ENCODE data around the gene RNF103.
A peak's percentile ranks its signal among the peaks of the same experiment; 100 is the strongest.

Gene RNF103

DNA sequence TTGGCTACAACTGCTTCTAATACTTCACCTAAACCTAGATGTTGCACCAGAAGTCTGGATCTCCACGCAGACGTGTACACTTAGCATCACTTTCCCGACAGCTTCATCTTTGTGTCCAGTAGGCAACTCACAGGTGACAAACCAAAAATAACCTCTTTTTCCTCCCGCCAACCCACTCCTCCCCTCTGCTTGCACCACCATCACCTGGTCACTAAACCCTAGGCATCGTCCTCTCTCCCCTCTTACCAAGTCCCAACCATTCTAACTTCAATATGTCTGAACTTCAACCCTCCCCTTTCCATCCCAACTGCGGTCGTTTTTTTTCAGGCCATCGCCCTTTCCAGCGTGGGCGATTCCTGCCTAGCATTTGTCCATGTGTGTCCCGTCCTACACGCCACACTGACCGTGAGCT, 60.0 kb downstream of the RNF103 start:
- DNase-seq, result no peak

DNA sequence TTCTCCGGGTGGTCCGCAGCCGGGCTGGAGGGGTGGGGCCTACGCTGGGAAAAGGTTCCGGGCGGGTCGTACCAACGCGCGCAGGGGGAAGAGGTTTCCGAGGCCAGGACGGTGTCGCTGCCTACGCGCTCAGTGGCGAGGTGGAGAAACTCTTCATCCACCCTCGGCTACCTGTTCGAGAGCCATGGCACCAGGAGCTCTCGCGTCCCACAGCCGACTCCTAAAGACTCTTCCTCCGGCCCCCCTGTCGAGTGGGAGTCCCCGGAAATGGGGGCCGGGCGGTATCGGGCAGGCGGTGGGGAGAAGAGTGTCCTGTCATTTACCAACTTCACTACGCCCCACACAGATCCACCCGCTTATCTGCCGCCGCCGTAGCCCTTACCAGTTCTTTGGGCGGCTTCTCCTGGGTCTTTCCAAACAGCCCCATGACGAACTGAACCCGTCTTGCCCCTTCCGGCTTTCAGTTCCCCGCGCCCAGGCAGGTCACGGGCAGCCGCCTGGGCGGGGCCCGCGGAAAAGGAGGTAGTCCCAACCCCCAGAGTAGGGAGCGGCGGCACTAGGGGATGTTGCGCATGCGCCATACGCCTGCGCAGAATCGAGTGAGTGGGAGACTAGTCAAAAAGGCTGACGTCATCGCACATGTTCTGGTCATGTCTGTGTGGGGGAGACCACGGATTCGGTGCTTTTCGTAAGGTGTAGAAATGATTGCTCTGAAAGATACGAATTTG, 60.6 kb downstream of the RNF103 start, which contains the start of gene CHMP3:
TSS of gene CHMP3 (minus strand) at position 522 of the 728 bp plus-strand sequence. CDS start at position 427, 95 bp downstream.
- DNase-seq, result peak; percentile 94

DNA sequence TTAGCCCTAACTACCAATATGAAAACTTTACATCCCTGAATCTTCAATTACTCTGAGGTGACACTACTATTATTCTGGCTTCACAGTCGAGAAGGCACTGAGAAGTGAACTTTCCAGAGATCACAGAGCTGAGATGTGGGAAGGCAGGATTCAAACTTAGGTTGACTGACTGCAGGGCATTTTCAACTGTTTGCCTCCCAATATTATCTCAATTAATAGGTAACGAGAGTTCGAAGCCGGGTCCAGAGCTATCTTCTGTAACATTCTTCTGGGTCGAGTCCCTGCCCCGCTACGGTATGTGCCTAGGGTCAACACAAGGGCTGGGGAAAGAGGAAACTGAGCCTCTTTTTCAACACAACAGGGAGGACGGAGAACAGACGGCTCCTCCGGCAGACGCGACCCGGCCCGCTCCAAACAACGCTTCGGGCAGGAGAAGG, 61.2 kb downstream of the RNF103 start:
- DNase-seq, result no peak

DNA sequence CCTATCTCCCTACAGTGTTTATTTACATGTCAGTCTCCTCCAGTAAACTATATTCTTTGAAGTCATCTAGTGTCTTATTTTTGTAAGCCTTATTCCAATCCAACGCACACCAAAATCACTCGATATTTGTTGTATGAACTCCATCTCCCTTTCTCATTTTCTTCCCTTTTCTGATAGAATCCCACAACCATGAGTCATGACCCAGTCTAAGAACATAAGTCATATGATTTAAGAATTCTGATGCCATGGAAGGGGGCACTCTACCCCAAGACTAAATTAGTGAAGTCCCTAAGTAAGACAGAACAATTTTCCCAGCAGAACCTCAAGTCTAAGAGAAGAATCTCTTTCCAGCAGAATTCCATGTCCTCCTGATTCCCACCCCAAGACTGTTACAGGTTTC, 65.8 kb downstream of the RNF103 start:
- no peak for DNase-seq

DNA sequence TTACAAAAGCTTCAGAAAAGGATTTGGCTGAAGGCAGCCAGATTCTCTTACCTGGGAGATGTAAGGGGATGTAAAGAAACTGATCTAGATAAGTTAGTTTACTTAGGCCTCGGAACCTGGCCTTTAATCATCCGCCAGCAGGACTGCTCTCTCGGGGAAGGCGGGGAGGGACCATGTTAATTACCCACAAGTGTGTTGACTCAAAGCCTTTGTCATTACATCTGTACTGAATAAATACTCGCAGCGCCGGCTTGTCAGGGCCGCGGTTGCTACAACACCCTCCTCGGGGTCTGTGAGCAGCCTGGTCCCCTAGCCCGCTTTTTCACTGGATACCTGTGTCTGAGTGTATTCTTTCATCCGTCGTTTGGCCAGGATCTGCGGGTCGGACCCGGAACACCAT, 67.2 kb downstream of the RNF103 start:
- no peak for DNase-seq
